Right renal pelvis (tissue), 4 donors: Measurements from ENCODE around the gene CDH11. TPM values are rescaled to one million over a fixed set of nuclear protein-coding genes. Genes with fewer than 3 reads are reported as not detected.

Experiments
- DNase-seq, 4 donors: peaks; one replicate each; pipeline ENCODE4 v3.0.0-alpha.2; 2013; ENCODE audit warnings: low read depth in 4 of 4, low spot score in 3 of 4, missing footprints in 1 of 4
- polyA plus RNA-seq, 4 donors: library from polyadenylated mRNA; unstranded; fragments of 120-200 nt; gene quantifications; one replicate each; pipeline ENCODE4 v1.2.1, GENCODE V29; 2013; ENCODE audit not compliant: insufficient read length in 4 of 4

CDH11 gene
- polyA plus RNA-seq, 4 donors = 157 to 208 (median 182) TPM

DNA sequence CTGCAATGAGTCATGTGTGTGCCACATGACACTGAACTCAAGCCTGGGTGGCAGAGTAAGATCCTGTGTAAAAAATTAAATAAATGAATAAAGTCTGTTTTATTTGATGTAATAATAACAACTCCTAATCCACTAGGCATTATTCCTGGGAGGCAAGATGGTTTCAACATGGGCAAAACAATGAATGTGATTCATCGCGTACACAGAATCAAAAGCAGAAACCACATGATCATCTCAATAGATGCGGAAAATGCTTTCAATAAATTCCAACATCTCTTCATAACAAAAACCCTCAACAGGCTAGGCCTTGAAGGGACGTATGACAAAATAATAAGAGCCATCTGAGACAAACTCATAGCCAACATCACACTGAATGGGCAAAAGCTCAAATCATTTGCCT is 195.4 kb downstream of the CDH11 start:
- DNase-seq = no peak

DNA sequence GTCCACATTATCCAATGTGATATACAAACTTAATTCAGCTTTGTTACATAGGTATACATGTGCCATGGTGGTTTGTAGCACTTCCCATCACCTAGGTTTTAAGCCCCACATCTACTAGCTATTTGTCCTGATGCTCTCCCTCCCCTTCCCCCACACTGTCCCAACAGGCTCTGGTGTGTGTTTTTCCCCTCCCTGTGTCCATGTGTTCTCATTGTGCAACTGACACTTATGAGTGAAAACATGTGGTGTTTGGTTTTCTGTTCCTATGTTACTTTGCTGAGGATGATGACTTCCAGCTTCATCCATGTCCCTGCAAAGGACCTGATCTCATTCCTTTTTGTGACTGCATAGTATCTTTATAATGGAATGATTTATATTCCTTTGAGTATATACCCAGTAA is 196.7 kb downstream of the CDH11 start:
- no peak for DNase-seq

DNA sequence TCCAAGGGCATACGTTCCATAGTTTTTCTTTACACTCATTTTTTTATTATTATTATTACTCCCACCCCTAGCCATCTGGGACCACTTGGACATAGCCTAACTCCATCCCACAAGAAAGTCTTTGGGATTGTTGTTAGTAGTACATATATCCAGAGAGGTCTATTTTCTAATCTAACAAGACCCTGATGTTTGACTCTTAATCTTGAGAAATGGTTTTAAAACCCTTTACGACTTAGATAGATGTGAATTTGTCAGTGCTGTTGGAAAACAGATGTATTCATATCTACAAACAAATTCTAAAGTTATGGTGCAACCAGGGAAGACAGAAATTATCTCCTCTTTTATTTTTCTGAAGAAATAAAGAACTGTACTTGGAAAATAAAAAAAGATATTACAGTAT is 197.8 kb downstream of the CDH11 start:
- DNase-seq = no peak

DNA sequence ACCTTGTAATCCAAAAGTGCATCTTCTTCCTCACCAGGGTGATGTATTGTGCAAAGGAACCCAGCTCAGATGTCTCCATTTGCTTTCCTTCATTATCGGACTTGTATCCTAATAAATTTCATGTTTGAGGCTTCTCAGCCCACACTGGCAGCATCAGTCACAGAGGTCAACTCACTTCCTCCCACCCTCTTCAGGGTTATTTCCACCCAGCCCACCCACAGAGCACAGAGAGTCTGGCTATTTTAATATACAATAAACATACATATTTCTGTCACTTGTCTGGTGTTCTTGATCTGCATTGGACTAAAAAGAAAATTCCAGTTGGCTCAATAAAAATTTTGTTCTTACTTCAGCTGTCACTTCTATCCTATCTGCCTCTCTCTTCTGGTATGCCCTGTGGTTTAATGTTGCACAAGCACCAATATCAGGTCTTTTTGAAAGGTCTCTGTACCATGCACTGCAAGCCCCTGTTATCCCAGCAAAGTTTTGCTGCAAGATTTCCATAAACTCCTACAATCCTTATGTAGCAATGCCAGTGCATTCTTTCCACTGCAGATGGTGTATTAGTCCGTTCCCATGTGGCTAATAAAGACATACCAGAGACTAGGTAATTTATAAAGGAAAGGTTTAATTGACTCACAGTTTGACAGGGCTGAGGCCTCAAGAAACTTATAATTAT is 201.8 kb downstream of the CDH11 start:
- DNase-seq = no peak

DNA sequence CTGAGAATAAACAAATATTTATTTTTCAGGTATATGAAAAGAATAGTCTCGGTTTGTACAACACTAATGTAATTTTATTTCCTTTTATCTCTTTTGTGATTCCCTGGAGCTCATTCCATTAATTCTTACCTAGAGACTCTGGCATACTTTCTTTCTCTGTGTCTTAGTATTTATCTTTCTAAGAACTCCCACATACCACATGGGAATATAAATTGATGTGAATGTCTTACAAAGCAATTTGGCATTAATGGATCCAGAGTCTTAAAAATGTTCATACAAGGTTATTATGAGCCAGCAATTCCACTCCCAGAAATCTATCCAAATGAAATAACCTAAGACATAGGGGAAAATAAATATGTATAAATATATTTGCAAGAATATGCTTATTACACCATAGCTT is 202.7 kb downstream of the CDH11 start:
- no peak for DNase-seq

DNA sequence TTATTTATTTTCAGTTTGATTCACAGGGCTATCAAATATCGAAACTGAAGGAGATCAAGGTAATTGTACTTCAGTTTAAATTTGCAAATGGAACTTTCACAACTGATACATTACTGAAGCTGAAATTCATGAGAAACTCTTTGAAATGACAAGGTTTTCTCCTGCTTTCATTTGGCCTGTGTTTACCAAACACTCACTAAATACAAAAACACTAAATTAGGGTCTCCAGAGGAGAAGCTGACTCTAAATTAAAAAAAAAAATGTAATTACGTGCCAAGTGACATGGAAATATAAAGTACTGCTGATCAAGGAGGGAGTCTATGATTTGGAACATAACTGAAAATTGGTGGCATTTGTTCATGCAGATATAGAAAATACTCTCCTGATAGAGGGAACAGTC is 205.8 kb downstream of the CDH11 start:
- DNase-seq = no peak

DNA sequence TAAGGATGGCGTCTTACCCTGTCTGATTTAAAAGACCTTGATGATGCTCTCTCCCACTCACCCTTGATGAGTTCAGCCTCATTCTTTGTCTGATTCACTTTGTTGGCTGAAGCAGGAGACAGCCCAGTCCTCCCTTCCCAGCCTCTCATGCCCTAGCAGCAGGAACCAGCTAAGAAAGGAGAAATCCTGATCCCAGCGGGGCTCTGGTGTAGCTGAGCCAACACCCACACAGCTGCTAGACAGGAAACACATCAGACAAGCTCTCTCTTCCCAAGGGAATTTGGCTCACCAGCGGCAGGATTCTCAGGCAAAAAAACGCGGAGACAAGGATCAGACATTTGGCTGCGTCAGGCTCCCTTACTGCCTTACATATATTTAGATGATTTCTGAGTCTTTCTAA is 211.5 kb downstream of the CDH11 start:
- no peak for DNase-seq

DNA sequence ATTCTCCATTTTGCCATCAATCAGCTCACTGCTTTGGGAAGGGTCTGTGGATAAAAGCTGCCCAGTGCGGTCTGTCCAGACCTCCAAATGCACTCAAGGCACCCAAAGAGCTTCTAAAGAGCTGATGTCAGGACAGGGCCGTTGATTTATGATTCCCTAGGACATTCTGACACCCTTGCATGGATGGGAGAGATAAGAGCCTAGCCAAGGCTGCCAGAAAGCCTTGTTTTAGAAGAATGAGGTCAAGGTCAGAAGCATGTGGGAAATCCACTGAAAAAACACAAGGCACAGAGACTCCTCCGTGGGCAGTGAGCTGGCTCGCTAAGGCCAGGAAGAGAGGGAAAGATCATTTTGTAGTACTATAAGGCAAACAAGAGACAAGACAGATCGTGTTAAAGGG is 214.0 kb downstream of the CDH11 start:
- no peak for DNase-seq

DNA sequence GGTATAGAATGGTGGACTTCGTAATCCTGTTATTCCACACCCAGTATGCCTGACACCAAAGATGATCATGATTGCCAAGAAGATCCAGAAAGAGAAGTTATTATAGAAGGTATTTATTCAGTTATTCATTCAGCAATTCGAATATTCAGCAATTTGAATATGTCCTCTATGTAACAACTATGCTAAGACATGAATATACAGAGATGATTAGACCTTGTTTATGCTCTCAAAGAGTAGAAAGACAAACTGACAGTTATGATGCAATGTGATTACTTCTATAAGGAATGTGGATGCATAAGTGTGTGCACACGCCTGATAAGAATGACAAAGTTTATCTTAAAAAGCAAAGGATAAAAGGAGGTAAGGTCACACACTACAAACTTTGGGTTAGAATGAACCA is 218.1 kb downstream of the CDH11 start:
- no peak for DNase-seq

DNA sequence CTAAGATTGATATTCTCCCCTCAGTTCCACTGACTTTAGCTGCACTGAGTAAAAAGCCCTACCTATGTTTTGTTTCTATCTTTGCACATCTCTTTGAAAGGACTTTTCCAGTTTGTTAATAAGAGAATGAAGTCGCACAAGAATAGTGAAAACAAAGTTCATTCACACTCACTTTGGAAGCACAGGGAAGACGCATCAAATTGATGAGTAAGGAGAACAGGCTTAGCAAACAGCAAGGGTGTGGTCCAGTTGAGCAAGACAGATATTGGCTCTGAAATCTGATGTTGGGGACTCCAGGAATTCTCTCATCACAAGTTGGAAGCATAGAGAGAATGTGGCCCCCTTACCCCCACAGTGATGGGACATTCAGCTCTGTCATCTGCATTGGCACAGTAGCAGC is 221.3 kb downstream of the CDH11 start:
- DNase-seq = no peak

DNA sequence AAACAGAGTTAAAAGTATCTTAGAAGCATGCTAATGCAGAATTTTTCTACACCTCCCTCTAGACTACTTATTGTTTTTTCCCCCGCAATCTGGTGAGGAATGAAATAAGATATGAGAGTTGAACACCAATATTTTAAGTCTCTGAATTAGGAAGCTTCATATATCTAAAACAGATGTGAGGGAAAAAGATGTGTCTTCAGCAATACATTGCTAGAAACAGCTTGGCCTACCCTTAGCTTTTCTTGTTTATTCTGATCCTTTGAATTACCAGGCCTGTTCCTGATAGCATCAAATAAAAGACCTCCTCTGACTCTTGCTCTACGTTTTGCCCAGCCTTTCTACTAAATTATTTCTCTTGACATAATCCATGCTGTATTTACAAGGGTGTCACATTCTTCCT is 221.8 kb downstream of the CDH11 start:
- DNase-seq = no peak

DNA sequence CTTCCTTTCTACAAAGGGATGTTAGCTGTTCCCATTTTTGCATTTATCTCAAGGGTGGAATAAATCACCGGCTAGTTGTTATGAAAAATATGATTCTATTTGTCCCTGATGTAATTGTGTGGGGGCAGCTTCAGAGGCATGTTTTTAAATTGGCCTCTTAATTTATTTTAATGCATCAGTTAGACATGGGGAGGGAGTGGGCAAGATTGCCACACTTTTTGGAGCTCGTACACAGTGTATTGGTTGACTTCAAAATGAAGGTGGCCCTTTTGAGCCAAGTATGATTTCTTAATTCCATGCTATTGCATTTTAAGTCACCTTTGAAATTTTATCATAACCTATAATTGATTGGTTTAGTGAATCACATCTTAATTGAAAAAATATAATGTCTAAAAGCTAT is 223.7 kb downstream of the CDH11 start:
- DNase-seq = no peak
